ENCODE results near the gene COMMD4.
"Not testable (repeated sequence)": the region's sequence is repeated elsewhere in the genome, so short reads cannot be mapped to it uniquely, and the experiment has no call there.

COMMD4 gene

DNA sequence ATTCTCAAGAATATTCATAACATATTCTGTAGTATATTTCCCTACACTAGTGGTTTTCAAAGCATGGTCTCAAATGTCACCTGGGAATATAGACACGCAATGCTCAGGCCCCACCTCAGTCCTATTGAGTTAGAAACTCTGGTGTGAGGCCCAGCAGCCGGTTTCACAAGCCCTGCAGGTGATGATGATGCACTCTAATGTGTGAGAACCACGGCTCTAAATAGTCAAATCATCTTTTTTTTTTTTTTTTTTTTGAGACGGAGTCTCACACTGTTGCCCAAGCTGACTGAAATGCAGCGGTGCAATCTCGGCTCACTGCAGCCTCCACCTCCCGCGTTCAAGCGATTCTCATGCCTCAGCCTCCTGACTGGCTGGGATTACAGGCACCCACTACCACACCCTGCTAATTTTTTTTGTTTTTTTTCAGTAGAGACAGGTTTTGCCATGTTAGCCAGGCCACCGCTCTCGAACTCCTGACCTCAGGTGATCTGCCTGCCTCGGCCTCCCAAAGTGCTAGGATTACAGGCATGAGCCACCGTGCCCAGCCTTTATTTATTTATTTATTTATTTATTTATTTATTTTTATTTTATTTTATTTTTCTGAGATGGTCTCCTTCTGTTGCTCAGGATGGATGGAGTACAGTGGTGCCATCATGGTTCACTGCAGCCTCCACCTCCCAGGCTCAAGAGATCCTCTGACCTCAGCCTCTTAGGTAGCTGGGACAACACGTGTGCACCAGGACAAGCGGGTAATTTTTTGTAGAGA, 2.0 kb upstream of the COMMD4 start:
- not testable (repeated sequence) for DNase-seq (ENCODE audit: low read depth)

GRCh38 chr15:75335313-75335704, 554 bp upstream of the COMMD4 start:
- DNase-seq (ENCODE audit: low read depth): no peak

DNA sequence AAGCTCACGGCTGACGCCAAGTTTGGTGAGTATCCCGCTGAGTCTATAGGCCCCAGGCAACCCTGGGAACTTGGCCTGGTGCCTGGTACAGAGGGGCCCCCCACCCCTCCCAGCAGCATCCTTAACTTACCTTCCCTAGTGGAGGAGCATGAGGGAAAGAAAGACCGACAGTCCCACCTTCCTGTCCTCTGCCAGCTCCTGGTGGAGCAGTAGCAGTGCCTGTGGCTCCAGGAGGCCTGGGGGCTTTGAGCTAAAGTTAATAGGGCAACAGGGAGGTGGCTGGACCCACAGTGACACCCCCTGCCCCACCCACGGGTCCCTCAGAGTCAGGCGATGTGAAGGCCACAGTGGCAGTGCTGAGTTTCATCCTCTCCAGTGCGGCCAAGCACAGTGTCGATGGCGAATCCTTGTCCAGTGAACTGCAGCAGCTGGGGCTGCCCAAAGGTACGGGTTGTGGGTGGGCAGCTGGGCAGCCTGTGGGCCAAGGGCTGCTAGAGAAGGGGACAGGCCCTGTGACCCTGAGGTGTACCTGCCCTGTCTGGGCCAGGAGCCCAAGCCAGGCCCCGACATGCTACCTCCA, 2.9 kb downstream of the COMMD4 start:
- no peak for DNase-seq (ENCODE audit: low read depth)

GRCh38 chr15:75339531-75340240, 3.8 kb downstream of the COMMD4 start:
- no peak for DNase-seq (ENCODE audit: low read depth)

- DNase-seq (ENCODE audit: low read depth): no peak
Measured at GRCh38 chr15:75342221-75342620, 6.4 kb downstream of the COMMD4 start.

GRCh38 chr15:75343953-75344352, 8.1 kb downstream of the COMMD4 start:
- not testable (repeated sequence) for DNase-seq (ENCODE audit: low read depth)

- peak; percentile 29 for DNase-seq (ENCODE audit: low read depth)
Measured at GRCh38 chr15:75346796-75347221, 10.9 kb downstream of the COMMD4 start, which contains the start of gene NEIL1. NEIL1 (plus strand) TSS chr15:75347039; CDS start chr15:75348906, 1,867 bp downstream.

GRCh38 chr15:75347222-75348033, 11.6 kb downstream of the COMMD4 start:
- DNase-seq (ENCODE audit: low read depth): no peak

DNA sequence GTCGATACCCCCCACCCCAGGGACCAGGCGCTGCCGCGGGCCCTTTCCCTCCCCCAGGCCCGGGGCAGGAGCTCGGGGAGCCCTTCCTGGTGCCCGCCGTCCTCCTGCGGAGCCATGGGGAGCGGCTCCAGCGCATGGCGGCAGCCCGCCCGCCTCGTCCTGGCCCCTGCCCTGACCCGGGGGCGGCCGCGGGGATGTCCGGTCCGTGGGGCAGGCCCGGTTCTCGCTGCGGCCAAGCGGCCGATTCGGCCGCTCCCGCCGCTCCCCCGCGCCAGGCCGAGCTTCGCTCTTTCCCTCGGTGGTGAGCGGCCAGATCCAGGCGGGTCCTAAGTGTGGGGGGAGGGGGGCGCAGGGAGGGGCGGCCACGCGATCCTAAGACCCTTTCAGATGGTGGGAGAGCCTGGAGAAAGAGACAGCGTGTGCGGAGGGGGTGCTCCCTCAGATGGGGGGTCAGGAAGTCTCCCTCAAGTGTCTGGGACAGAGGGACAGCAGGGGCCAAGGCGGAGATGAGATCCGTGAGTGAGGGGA, 12.2 kb downstream of the COMMD4 start:
- DNase-seq (ENCODE audit: low read depth): no peak

DNA sequence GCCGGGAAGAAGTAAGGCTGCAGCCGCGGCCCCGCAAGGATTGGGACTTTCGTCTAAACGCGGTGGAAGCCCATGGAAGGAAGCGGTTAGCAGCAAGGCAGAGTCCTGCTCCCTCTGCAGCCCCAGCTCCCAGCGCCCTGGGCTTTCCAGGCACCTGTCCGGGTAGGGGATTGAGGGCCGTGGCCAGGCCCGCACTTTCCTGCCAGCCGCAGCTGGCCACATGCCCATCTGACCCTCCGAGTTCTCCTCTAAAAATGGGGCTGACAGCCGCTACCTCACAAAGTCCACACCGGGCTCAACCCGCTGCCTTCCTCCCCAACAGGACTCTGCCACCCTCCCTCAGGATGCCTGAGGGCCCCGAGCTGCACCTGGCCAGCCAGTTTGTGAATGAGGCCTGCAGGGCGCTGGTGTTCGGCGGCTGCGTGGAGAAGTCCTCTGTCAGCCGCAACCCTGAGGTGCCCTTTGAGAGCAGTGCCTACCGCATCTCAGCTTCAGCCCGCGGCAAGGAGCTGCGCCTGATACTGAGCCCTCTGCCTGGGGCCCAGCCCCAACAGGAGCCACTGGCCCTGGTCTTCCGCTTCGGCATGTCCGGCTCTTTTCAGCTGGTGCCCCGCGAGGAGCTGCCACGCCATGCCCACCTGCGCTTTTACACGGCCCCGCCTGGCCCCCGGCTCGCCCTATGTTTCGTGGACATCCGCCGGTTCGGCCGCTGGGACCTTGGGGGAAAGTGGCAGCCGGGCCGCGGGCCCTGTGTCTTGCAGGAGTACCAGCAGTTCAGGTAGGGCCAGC, 12.9 kb downstream of the COMMD4 start:
- DNase-seq (ENCODE audit: low read depth): no peak

DNA sequence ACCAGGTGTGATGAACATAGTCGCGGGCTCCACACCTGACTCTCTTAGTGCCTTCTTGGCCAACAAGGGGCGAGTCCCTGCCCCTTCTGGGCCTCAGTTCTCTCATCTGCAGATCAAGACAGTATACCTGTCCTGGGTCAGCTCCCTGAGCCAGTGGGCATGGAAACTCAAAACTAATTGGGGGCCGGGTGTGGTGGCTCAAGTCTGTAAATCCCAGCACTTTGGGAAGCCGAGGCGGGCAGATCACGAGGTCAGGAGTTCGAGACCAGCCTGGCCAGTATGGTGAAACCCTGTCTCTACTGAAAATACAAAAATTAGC, 13.4 kb downstream of the COMMD4 start:
- not testable (repeated sequence) for DNase-seq (ENCODE audit: low read depth)

- DNase-seq (ENCODE audit: low read depth): no peak
Measured at GRCh38 chr15:75349851-75350588, 14.2 kb downstream of the COMMD4 start.

GRCh38 chr15:75350601-75351361, 14.9 kb downstream of the COMMD4 start:
- no peak for DNase-seq (ENCODE audit: low read depth)

DNA sequence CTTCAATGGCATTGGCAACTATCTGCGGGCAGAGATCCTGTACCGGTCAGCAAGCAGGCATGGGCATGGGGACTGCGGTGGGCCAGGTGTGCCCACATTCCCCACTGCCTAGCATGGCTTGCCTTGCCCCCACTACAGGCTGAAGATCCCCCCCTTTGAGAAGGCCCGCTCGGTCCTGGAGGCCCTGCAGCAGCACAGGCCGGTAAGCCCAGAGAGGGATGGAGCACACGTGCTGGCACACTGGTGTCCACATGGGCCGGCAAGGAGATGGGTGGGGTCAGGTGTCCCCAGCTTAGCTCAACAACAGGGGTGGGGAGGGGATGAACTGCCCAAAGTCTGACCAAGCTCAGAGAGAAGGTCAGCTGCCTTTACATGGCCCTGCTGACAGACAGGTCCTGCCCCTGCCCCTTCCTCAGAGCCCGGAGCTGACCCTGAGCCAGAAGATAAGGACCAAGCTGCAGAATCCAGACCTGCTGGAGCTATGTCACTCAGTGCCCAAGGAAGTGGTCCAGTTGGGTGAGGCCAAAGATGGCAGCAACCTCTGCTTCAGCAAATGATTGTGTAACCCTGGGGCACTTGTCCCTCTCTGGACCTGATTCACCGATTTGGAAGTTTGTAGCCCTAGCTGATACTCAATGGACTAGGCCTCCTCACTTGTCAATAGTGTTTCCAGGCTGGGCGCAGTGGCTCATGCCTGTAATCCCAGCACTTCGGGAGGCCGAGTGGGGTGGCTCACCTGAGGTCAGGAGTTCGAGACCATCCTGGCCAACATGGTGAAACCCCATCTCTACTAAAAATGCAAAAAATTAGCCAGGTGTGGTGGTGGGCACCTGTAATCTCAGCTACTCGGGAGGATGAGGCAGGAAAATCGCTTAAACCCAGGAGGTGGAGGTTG, 16.6 kb downstream of the COMMD4 start:
- DNase-seq (ENCODE audit: low read depth): no peak

- DNase-seq (ENCODE audit: low read depth): no peak
Measured at GRCh38 chr15:75353604-75354003, 17.7 kb downstream of the COMMD4 start.

- no peak for DNase-seq (ENCODE audit: low read depth)
Measured at GRCh38 chr15:75354454-75354853, 18.6 kb downstream of the COMMD4 start.

GRCh38 chr15:75355369-75355768, 19.5 kb downstream of the COMMD4 start:
- DNase-seq (ENCODE audit: low read depth): no peak

- no peak for DNase-seq (ENCODE audit: low read depth)
Measured at GRCh38 chr15:75356006-75356405, 20.1 kb downstream of the COMMD4 start.

DNA sequence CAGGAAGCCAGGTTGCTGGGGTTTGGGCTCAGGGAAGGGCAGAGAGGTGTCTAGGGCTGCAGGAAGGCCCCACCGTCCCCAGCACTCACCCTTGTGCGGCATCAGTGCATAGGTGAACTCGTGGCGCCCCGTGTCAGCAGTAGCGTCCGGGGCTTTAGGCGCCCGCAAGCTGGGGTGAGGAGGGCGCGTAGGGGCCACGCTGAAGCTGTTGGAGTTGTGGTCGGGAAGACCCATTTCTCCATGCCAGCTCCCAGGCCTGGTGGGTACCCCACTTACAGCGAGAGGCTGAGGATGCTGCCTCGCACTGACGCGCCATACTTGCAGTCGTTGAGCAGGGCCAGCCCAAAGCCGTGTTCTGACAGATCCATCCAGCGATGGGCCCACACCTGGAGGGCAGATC, 20.7 kb downstream of the COMMD4 start:
- DNase-seq (ENCODE audit: low read depth): no peak
